ENCODE measurements around the gene CHD9. TPM values are rescaled to one million over a fixed set of nuclear protein-coding genes. Genes with fewer than 3 reads are reported as not detected.

The CHD9 gene
- total RNA-seq, 1 donor from 2014 or later, result 49.2 TPM

DNA sequence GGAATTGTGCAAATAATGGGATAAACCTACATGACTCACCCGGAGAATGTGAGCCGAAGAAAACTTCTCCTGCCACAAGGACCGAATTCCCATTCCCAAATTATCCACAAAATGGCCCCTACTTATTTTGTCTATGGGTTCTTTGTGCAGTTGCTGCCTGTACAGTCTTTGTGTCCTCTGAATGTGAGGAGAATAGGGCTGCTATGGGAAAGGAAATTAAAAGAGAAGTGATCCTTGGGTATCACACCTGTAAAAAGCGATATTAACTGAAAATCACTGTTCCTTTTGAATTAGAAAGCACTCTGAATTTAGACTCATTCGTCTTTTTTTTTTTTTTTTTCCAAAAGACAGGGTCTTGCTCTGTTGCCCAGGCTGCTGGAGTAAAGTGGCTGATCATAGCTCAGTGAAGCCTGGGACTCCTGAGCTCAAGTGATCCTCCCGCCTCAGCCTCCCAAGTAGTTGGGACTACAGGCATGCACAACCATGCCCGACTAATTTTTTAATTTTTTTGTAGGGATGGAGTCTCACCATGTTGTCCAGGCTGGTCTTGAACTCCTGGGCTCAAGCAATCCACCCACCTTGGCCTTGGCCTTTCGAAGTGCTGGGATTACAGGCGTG lies 45.4 kb downstream of the CHD9 start:
- DNase-seq (ENCODE audit: low spot score), result no peak
- peaks cover 8% of the 10 kb centered on the region for H3K27me3 Mint-ChIP-seq (ENCODE audit: unreplicated experiment)
- H3K27ac Mint-ChIP-seq (ENCODE audit: unreplicated experiment), result peak overlapping the region; percentile 75
- H3K36me3 Mint-ChIP-seq (ENCODE audit: low read depth, unreplicated experiment), result peaks cover 9% of the 10 kb centered on the region
- peak overlapping the region; percentile 47 for H3K4me3 Mint-ChIP-seq (ENCODE audit: unreplicated experiment)
- H3K9me3 Mint-ChIP-seq (ENCODE audit: unreplicated experiment), result no peaks in the 10 kb centered on the region
- TF ChIP-seq, protein P1, sequence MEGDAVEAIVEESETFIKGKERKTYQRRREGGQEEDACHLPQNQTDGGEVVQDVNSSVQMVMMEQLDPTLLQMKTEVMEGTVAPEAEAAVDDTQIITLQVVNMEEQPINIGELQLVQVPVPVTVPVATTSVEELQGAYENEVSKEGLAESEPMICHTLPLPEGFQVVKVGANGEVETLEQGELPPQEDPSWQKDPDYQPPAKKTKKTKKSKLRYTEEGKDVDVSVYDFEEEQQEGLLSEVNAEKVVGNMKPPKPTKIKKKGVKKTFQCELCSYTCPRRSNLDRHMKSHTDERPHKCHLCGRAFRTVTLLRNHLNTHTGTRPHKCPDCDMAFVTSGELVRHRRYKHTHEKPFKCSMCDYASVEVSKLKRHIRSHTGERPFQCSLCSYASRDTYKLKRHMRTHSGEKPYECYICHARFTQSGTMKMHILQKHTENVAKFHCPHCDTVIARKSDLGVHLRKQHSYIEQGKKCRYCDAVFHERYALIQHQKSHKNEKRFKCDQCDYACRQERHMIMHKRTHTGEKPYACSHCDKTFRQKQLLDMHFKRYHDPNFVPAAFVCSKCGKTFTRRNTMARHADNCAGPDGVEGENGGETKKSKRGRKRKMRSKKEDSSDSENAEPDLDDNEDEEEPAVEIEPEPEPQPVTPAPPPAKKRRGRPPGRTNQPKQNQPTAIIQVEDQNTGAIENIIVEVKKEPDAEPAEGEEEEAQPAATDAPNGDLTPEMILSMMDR (IDR thresholded peaks at IDR 0.05; ENCODE audit: unreplicated experiment), result no peak
- peaks cover 33% of the 10 kb centered on the region for H3K4me1 Mint-ChIP-seq (ENCODE audit: unreplicated experiment)

DNA sequence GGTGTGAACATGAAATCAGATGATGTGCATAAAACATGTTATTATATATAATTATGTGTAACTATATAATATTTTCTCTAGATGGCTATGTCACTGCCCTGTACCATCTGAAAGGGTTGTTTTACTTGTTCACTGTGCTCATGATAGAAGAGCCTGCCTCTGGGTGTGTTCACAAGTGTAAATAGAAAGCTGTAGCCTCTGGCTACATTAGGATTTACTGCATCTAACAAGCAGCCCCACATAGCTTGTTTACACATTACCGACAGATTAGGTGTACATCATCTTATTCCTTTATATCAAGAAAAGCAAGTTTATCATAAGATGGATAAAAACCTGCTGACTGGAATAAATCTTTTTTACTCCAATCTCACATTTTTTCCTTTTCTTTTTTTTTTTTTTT lies 46.1 kb downstream of the CHD9 start:
- TF ChIP-seq, protein P1 (IDR thresholded peaks at IDR 0.05; ENCODE audit: unreplicated experiment), result no peak
- H3K9me3 Mint-ChIP-seq (ENCODE audit: unreplicated experiment), result no peaks in the 10 kb centered on the region
- peak overlapping the region; percentile 75 for H3K27ac Mint-ChIP-seq (ENCODE audit: unreplicated experiment)
- H3K36me3 Mint-ChIP-seq (ENCODE audit: low read depth, unreplicated experiment), result peaks cover 9% of the 10 kb centered on the region
- peaks cover 33% of the 10 kb centered on the region for H3K4me1 Mint-ChIP-seq (ENCODE audit: unreplicated experiment)
- DNase-seq (ENCODE audit: low spot score), result no peak
- no peak overlapping the region for H3K4me3 Mint-ChIP-seq (ENCODE audit: unreplicated experiment)
- H3K27me3 Mint-ChIP-seq (ENCODE audit: unreplicated experiment), result peaks cover 8% of the 10 kb centered on the region

DNA sequence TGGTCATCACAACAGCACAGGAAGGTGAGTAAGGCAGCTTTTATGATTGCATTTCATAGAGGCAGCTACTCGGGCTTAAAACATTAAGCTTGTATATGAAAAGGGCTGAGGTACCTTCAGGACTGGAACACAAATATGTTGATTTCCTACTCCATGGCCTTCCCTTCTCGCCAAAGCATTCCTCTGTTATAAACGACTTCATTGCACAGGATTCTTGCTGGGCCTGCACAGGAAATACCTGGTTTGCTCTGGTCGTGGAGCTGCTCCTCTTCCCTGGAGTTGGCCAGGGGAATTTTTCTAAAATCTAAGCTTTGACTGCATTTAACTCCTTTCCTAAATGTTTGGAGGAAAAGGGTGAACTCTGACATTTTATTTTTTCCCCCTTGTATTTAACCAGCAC lies 49.0 kb downstream of the CHD9 start:
- TF ChIP-seq, protein P1 (IDR thresholded peaks at IDR 0.05; ENCODE audit: unreplicated experiment), result no peak
- peaks cover 20% of the 10 kb centered on the region for H3K4me1 Mint-ChIP-seq (ENCODE audit: unreplicated experiment)
- H3K4me3 Mint-ChIP-seq (ENCODE audit: unreplicated experiment), result no peak overlapping the region
- peak overlapping the region; percentile 75 for H3K27ac Mint-ChIP-seq (ENCODE audit: unreplicated experiment)
- DNase-seq (ENCODE audit: low spot score), result no peak
- no peaks in the 10 kb centered on the region for H3K9me3 Mint-ChIP-seq (ENCODE audit: unreplicated experiment)
- peaks cover 6% of the 10 kb centered on the region for H3K36me3 Mint-ChIP-seq (ENCODE audit: low read depth, unreplicated experiment)
- H3K27me3 Mint-ChIP-seq (ENCODE audit: unreplicated experiment), result peaks cover 8% of the 10 kb centered on the region

DNA sequence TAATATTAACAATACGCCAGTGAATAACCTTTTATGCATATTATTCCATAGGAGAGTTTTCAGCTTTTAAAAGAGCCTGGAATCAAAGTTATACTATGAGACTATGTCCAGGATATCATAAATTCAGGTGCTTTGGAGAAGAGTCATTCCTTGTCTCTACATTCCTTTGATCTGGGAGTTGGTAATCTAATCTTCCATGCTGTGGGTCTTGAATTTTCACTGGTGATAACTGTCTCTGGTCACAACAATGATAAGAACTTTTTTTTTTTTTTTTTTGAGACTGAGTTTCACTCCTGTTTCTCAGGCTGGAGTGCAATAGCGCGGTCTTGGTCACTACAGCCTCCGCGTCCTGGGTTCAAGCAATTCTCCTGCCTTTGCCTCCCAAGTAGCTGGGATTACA lies 50.8 kb downstream of the CHD9 start:
- H3K9me3 Mint-ChIP-seq (ENCODE audit: unreplicated experiment), result no peaks in the 10 kb centered on the region

More for the DNA sequence above, 50.8 kb downstream of the CHD9 start:
- Mint-ChIP-seq H3K27ac (ENCODE audit: unreplicated experiment) (no peak overlapping the region), H3K4me1 (ENCODE audit: unreplicated experiment) (peaks cover 11% of the 10 kb centered on the region), H3K36me3 (ENCODE audit: low read depth, unreplicated experiment) (peaks cover 5% of the 10 kb centered on the region), H3K27me3 (ENCODE audit: unreplicated experiment) (peaks cover 2% of the 10 kb centered on the region), H3K4me3 (ENCODE audit: unreplicated experiment) (no peak overlapping the region)
- no peak for DNase-seq (ENCODE audit: low spot score)
- TF ChIP-seq, protein P1 (IDR thresholded peaks at IDR 0.05; ENCODE audit: unreplicated experiment), result no peak

Measured in endothelial cell (in vitro differentiated cells).